GM04503 (cell line): ENCODE results near the gene SLC9C1.

Experiments used
- DNase-seq: peaks from one replicate; pipeline ENCODE4 v3.0.0-alpha.2; 2012; ENCODE audit warnings: low read depth

SLC9C1 gene

DNA sequence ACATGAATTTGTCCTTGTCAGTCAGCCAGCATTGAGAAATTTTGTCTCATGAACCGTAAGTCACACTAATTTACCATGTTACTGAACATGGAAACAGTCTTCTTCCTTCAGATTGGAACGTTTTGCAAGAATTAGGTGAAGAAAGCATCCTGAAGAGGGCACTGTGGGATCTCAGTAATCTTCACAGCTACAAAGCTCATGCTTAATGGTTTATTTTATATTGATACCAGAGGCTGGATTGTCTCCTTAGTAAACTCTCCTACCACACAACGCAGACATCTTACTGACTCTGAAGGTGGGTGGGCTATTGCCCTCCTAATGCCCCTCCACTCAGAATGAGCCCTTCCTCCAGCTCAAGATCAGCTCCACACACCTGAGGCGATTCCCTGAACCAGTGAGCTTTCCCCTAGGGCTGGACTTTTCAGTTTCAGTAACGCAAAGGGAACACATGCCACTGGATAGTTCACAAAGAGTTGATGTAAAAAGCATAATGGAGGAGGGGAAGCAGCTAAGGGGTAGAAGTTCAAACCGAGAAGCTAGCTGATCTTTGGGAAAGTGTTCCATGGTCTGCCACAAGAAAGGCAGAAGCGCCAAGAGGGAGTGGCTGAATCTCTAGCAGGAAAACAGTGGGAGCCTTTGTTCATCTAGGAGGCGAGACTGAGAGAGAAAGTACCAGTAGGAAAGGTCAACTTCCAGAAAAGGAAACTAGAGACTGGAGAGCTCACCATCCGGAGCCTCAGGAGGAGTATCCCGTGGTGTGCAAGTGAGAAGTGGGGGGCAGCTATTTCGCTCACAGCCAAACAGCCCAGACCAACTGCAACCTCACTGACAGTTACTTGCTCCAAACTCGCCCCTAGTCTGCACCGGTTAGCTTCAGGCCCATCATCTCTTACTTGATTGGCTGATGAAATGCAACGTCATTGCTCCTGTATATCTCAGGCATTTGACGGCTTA lies at the start of gene SLC9C1:
SLC9C1 (minus strand) TSS at position 849 of the 954 bp plus-strand sequence. CDS start 7,425 bp downstream, outside the sequence.
- peak; percentile 14 for DNase-seq

DNA sequence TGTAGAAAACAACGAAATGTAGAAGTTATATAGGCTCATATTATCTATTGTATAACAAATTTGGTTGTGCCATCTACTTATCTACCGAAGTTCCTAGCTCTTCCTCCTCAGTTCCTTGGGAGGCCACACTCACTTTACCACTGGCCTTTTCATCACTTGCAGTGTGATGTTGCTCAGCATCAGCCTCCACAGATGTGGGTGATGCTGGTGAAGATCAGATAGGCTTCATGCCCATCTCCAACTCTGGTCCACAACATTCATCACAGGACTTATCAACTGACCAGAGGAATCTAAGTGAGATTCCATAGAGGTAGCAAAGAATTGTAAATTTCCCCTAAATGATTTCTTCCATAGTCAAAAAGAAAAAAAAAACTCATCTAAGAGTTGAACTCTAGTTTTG lies 47.4 kb upstream of the SLC9C1 start:
- no peak for DNase-seq

DNA sequence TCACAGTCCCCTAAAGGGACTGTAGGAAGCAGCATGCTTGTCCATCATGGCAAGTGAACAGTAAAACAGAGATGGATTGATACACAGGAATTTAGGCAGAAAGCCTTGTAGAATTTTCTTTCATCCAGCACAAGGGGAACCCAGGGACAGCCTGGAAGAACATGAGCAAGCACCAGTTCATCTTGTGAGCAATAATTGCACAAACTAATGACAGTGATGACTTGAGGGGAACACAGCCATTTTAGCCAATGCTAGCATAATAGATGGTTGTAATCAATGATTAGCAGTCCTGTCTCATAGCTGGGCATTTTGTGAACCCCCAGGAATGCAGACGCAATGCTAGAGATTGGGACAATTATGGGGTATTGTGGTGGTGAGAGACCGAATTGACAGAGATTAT lies 45.6 kb upstream of the SLC9C1 start:
- no peak for DNase-seq

DNA sequence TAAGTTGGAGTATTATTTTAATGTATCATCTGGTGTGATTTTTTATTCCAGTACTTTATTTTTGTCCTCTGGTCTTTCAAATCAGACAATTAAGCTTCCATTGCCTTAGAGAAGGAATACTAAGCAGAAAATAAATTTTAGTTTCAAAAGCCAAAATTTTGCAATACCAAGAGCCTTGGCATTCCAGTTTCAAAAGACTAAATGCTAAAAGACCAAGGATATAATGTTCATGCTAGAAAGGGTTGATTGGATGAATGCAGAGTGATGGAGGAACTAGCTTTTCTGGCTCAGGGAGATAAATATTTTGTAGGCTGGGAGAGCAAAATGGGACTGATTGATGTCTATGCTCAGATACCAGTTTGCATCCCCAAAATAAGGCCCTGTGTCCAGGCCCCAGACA lies 45.1 kb upstream of the SLC9C1 start:
- no peak for DNase-seq

GRCh38 chr3:112338727-112339056 lies 44.7 kb upstream of the SLC9C1 start:
- no peak for DNase-seq

- no peak for DNase-seq
These were observed 44.2 kb upstream of the SLC9C1 start for GRCh38 chr3:112338021-112338726.

GRCh38 chr3:112335434-112335781 lies 41.4 kb upstream of the SLC9C1 start:
- no peak for DNase-seq

DNA sequence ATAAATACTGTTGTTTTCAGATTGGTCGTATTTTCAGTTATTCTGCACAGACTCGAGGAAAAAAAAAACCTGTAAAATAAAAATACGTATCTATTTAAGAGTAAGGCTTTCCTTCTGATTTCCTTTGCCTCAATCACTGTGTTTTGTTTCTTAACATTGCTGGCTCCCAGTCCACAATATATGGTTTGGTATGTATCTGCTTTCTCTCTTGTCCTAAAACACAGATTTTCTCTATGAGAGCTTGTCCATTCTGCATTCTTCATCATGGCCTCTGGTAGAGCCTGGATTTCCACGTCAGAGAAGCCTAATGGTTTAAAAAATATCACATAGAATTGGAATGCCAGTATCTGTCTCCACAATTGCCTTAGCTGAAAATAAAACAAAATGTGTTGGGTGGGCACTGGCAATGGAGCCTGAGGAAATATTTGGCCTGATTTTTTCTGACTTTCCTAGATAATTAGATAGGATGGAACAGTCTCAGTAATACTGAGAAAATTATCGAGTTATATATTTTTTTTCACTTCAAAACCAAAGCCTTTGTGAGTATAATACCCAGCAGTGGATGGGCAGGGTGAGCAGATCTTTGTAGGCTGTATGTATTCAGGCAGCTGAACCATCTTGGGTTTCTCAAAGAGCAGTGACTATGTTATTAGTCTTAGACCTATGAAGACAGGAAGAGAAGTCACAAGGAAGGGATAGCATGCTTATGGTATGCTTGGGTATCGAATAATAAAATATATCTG lies 40.8 kb upstream of the SLC9C1 start:
- no peak for DNase-seq

- no peak for DNase-seq
These were observed 39.6 kb upstream of the SLC9C1 start for GRCh38 chr3:112333381-112334317.

GRCh38 chr3:112333002-112333380 lies 39.0 kb upstream of the SLC9C1 start, which contains the start of gene CD200:
Gene CD200 (plus strand): TSS chr3:112333156. CDS start chr3:112333213, 57 bp downstream.
- no peak for DNase-seq

DNA sequence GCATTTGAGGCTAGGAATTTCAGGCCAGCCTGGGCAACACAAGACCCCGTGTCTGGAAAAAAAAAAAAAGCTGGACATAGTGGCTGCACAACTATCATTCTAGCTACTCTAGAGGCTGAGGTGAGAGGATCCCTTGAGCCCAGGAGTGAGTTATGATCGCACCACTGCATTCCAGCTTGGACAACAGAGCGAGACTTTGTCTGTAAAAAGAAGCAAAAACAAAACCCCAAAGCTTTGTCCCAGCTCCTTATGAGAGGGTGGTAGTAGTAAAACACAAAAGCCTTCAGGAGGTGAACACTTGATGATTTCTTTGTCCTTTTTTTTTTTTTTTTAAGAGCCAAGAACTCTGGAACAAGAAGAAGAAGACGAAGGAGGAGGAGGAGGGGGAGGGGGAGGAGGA lies 37.8 kb upstream of the SLC9C1 start:
- DNase-seq, result no peak

DNA sequence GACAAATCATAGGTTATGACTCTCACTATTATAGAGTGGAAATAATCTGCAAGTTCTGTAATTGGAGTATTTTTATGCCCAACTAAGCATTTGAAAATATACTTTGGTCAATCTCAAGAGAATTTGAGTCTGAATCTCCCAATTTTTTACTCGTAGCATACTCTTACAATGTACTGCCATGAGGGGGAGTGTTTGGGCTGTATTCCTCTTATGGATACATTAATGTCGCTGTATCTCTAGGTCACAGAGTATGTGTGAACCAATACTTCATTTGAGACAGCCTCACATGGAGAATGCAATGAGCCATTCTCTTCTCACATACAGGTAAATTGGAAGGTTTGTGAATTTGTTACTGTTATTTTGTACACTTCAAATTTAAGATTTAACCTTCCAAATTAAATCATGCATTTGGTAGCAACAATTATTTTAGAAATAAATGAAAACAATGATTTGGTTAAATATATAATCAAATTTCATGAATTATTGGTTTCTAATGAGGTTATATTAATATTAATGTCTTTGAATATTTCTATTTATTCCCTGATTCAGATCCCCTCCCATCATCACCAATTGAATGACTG lies 33.4 kb upstream of the SLC9C1 start:
- no peak for DNase-seq

GRCh38 chr3:112321867-112322652 lies 28.0 kb upstream of the SLC9C1 start:
- no peak for DNase-seq

DNA sequence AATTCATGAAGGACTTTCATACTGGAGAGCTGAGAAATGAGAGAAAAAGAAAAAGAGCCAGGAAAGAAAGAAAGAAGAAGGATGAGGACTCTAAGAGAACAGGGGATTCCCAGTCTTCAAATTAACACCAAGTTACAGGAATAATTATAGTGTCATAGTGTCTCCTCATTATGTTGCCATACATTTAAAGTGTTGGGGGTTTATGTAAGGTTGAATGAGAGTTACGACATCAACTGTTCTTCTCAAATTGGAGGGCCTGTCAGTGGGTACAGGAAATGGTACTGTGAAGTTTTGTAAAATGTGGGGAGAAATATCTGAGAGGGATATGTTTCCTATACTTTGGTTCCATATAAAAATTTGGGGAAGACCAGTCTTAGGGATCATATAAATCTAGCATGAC lies 26.7 kb upstream of the SLC9C1 start:
- no peak for DNase-seq

DNA sequence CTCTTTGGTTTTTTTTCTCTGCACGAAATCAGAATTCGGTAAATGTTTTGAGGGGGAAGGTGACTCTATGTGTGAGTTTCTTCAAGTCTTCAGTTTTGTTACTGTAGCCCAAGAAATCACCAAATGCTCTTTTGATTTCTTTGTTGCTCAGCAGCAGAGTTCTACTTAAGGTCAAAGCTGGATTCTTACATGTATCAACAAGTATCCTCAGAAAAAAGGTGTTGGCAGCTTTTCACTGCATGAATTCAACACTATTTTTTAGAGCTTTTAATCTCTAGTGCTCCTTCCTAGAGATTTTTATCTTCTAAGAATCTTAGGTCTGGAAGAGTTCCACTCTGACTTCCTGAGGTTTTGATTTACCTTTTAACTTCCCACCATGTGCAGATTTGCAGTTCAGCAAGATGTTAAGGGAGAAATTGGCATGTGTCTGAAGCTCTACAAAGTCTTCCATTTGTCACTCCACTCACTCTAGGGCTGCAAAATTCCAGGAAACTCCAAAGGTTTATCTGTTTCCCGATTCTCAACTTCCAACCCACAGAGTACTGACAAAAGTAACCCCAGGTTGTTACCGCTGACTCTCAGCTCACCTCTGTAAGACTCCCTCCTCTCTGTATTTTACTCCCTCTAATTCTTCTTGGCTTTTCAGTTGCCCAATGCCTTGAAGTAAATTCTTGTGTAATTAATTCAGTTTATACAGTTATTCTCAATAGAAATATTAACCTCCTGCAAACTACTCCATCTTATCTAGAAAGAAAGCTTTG lies 25.7 kb upstream of the SLC9C1 start:
- no peak for DNase-seq

DNA sequence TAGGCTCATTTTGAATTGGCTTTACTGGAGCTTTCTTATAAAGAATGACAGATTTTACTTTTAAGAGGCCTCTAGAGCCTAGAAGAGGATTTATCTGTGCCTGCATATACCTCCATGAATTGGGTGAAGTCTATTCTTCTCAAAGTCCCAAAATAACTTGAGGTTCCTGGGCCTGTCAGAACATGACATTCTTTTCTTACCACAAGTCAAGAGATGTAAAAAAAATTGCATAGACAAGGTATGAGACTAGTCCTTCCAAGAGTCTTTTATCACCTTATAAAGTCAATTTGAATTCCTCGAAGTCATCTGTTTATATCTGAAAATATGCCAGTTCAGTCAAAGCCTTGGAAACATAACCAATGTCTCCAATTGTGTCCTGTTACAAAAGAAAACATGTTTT lies 21.8 kb upstream of the SLC9C1 start:
- DNase-seq, result no peak

DNA sequence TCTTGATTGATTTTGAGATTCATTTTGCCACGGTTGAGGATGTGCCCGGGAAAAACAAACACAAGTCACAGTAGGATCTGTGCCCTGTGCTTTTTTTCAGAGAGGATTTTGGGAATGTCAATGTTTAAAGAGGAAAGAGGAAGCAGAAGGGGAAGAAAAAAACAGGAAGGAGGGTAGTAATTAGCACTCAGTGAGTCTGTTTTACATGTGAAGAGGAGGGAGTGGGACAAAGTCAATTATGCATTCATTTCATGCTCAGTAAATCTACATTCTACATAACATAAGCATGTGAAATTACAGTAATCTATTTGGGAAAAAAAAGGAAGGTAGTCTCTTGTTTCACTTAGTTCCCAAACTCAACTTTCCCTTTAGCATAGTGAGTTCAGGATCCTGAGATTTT lies 20.6 kb upstream of the SLC9C1 start:
- DNase-seq, result no peak

GRCh38 chr3:112308151-112308911 lies 14.3 kb upstream of the SLC9C1 start:
- no peak for DNase-seq

GRCh38 chr3:112307557-112307956 lies 13.5 kb upstream of the SLC9C1 start:
- DNase-seq, result no peak
